Prostate gland (tissue), 2 donors: ENCODE data around the gene ERC2.

Experiments
- POLR2A ChIP-seq: fragments of 450-650 bp; IDR thresholded peaks from one replicate; pipeline ENCODE4 v1.6.1; 2016; ENCODE audit warnings: antibody characterized with exemption, mild to moderate bottlenecking
- TF ChIP-seq, protein P1 (sequence below), 4 experiments: fragments of 200-600 bp in 2 of 4; fragments of 450-650 bp in 2 of 4; sonication (generic) in 2 of 4; IDR thresholded peaks; 1 replicate in 3 of 4; 2 replicates in 1 of 4; pipeline ENCODE4 v1.5.1; 2016 to 2019; ENCODE audit warnings: antibody characterized with exemption in 4 of 4, mild to moderate bottlenecking in 2 of 4, moderate library complexity in 2 of 4

DNA sequence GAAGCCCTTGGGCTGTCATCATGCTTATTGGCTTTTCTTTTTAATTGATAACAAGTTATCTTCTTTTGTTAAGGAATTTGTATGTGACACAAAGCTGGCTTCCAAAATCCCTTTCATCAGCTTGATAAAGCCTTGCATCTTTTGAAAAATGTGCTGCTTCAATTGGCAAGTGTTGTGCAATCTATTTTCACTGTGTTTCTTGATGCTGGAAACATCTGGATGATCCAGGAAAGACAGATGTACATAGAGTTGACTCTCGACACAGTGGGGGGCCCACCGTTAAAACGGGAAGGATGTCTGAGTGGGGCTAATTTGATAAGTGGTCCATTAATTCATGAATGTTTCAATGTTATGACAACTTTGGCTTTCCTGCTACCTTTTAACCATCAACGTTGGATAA, 822.8 kb downstream of the ERC2 start:
- TF ChIP-seq, protein P1, sequence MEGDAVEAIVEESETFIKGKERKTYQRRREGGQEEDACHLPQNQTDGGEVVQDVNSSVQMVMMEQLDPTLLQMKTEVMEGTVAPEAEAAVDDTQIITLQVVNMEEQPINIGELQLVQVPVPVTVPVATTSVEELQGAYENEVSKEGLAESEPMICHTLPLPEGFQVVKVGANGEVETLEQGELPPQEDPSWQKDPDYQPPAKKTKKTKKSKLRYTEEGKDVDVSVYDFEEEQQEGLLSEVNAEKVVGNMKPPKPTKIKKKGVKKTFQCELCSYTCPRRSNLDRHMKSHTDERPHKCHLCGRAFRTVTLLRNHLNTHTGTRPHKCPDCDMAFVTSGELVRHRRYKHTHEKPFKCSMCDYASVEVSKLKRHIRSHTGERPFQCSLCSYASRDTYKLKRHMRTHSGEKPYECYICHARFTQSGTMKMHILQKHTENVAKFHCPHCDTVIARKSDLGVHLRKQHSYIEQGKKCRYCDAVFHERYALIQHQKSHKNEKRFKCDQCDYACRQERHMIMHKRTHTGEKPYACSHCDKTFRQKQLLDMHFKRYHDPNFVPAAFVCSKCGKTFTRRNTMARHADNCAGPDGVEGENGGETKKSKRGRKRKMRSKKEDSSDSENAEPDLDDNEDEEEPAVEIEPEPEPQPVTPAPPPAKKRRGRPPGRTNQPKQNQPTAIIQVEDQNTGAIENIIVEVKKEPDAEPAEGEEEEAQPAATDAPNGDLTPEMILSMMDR (IDR thresholded peaks at IDR 0.05), result no peak
- TF ChIP-seq POLR2A, result no peak
